IPS-20b (cell line): ENCODE measurements around the gene TBC1D14.

Source experiments
- H3K27ac ChIP-seq: one replicate; pipeline ENCODE4 v1.5.1; 2013; ENCODE audit warnings: low read length
- H3K27me3 ChIP-seq: 2 replicates; pipeline ENCODE4 v1.6.1; 2013; ENCODE audit warnings: mild to moderate bottlenecking, low read length, inconsistent platforms; ENCODE audit not compliant: insufficient read depth
- H3K36me3 ChIP-seq: 2 replicates; pipeline ENCODE4 v1.6.1; 2013; ENCODE audit warnings: low read depth, mild to moderate bottlenecking, inconsistent platforms, low read length, moderate library complexity; ENCODE audit not compliant: insufficient read depth
- H3K4me1 ChIP-seq: 2 replicates; pipeline ENCODE4 v1.6.1; 2013; ENCODE audit warnings: mild to moderate bottlenecking, control low read depth, inconsistent platforms, low read length, moderate library complexity; ENCODE audit not compliant: insufficient read depth
- H3K4me3 ChIP-seq: 2 replicates; pipeline ENCODE4 v1.5.1; 2013; ENCODE audit warnings: mild to moderate bottlenecking, low read length, inconsistent platforms
- H3K9ac ChIP-seq: 2 replicates; pipeline ENCODE4 v1.6.1; 2013; ENCODE audit warnings: low read depth, mild to moderate bottlenecking, inconsistent platforms, low read length, moderate library complexity
- H3K9me3 ChIP-seq: 2 replicates; pipeline ENCODE4 v1.6.1; 2013; ENCODE audit warnings: mild to moderate bottlenecking, low read depth, low read length, inconsistent platforms; ENCODE audit not compliant: insufficient read depth

The TBC1D14 gene

DNA sequence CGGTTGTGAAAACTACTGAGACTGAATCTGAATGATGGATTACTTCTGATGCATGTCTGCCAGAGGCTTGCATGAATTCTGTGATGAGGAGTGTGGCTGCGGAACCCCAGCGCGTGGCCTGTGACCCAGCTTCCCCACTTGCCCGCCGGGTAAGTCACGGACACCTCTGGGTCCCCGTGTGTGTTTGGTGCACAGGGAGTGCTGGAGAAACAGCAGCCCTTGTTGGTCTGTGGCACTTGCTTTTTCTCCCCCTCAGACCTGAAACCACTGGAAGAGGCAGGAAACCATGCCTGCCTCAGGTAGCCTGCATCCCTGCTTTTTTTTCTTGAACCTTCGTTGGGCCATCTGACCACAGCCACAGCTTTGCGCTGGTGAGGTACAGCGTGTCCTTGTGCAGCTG, 81.6 kb downstream of the TBC1D14 start:
- Histone ChIP-seq H3K27me3 (no peaks in the 10 kb centered on the region), H3K27ac (no peak overlapping the region), H3K9ac (no peak overlapping the region), H3K4me1 (peaks cover 6% of the 10 kb centered on the region; the same call in 1 of the 2 replicates), H3K36me3 (peaks cover 39% of the 10 kb centered on the region), H3K4me3 (no peak overlapping the region), H3K9me3 (no peaks in the 10 kb centered on the region)

DNA sequence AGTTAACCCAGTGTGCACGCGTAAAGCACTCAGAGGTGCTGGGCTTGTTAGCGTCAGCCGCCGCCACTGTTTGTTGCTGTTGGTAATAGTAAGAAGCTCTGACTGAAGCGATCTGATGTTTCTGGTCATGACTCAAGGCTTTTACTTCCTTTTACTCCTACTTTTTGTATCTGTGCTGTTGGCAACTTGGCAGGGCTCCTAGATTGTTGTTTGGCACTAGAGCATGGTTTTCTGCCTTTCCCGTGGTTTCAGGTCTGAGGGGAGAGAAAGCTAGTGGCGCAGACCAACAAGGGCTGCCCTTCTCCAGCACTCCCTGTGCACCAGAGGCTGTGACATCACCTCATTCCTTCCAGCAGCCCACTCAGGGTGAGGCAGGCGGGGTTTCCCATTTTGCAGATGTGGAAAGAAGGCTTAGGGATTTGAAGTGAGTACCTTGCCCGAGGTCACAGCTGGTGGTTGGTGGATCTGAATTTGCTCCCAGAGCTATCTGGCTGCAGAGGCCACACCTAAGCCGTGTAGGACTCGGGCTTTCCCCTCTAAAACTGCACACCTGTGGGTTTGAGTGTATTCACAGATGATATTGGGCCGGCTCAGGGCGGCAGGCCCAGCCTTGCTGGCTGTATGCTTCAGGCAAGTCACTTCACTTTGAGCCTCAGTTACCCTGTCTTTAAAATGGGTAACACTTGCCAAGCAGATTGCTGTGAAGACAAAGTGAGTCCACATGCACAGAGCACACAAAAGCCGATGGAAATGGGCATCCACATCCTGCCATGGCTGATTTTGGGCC, 82.3 kb downstream of the TBC1D14 start:
- Histone ChIP-seq H3K27ac (no peak overlapping the region), H3K4me3 (no peak overlapping the region), H3K36me3 (peaks cover 46% of the 10 kb centered on the region), H3K9me3 (no peaks in the 10 kb centered on the region), H3K27me3 (no peaks in the 10 kb centered on the region), H3K4me1 (peaks cover 6% of the 10 kb centered on the region; the same call in 1 of the 2 replicates), H3K9ac (no peak overlapping the region)

GRCh38 chr4:6992728-6993677, 83.4 kb downstream of the TBC1D14 start:
- peaks cover 3% of the 10 kb centered on the region; the same call in 1 of the 2 replicates for H3K4me1 ChIP-seq
- no peaks in the 10 kb centered on the region for H3K9me3 ChIP-seq
- H3K4me3 ChIP-seq, result no peak overlapping the region
- no peak overlapping the region for H3K9ac ChIP-seq
- peaks cover 52% of the 10 kb centered on the region for H3K36me3 ChIP-seq
- H3K27me3 ChIP-seq, result no peaks in the 10 kb centered on the region
- no peak overlapping the region for H3K27ac ChIP-seq

DNA sequence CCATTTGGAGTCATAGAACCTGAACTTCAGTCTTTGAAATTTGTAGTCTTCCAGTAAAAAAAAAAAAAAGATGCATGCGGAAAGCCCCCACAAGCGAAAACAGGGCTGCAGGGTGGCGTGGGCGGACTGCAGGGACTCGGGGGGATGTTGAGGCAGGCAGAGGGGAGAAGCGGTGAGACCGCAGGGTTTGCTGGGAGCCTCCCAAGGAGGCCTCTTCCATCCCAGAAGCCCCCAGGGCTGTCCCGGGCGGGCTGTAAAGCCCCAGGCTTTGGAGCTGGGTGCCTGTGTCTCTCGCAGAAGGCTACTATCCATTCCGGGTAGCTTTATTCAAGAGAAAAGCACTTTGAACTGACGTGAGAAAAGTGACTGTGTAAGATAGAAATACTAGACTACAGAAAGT, 86.9 kb downstream of the TBC1D14 start:
- Histone ChIP-seq H3K9ac (no peak overlapping the region), H3K4me3 (no peak overlapping the region), H3K27me3 (no peaks in the 10 kb centered on the region), H3K27ac (no peak overlapping the region), H3K36me3 (peaks cover 83% of the 10 kb centered on the region), H3K9me3 (no peaks in the 10 kb centered on the region), H3K4me1 (no peaks in the 10 kb centered on the region)

GRCh38 chr4:6999172-7000086, 89.8 kb downstream of the TBC1D14 start:
- peaks cover 91% of the 10 kb centered on the region for H3K36me3 ChIP-seq
- H3K27me3 ChIP-seq, result no peaks in the 10 kb centered on the region
- H3K4me3 ChIP-seq, result no peak overlapping the region
- no peak overlapping the region for H3K27ac ChIP-seq
- no peaks in the 10 kb centered on the region for H3K4me1 ChIP-seq
- no peak overlapping the region for H3K9ac ChIP-seq
- no peaks in the 10 kb centered on the region for H3K9me3 ChIP-seq

- H3K4me3 ChIP-seq, result no peak overlapping the region
- no peaks in the 10 kb centered on the region for H3K4me1 ChIP-seq
- H3K9me3 ChIP-seq, result no peaks in the 10 kb centered on the region
- no peaks in the 10 kb centered on the region for H3K27me3 ChIP-seq
- H3K27ac ChIP-seq, result no peak overlapping the region
- no peak overlapping the region for H3K9ac ChIP-seq
- peaks cover 90% of the 10 kb centered on the region for H3K36me3 ChIP-seq
Observed at GRCh38 chr4:7000421-7001176, 91.0 kb downstream of the TBC1D14 start.

DNA sequence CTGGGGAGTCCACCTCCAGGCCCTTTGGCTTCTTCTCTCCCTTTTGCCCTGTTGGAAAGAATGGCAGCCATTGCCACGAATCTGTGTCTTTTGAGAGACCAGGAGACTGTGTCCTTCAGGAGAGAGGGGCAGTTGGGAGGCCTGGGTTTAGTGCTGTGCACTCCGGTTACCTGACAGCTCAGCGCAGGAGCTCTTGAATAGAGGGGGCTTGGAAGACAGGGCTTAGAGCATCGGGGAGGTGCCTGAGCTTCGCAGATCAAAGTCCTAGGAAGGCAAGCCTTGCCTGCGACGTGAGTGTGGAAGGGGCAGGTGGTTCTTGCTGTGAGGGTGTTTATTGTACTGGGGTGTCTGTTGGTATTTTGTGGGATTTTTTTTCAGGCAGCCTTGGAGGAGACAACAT, 91.6 kb downstream of the TBC1D14 start:
- Histone ChIP-seq H3K9ac (no peak overlapping the region), H3K36me3 (peaks cover 93% of the 10 kb centered on the region), H3K4me3 (no peak overlapping the region), H3K27ac (no peak overlapping the region), H3K27me3 (no peaks in the 10 kb centered on the region), H3K4me1 (no peaks in the 10 kb centered on the region), H3K9me3 (no peaks in the 10 kb centered on the region)

DNA sequence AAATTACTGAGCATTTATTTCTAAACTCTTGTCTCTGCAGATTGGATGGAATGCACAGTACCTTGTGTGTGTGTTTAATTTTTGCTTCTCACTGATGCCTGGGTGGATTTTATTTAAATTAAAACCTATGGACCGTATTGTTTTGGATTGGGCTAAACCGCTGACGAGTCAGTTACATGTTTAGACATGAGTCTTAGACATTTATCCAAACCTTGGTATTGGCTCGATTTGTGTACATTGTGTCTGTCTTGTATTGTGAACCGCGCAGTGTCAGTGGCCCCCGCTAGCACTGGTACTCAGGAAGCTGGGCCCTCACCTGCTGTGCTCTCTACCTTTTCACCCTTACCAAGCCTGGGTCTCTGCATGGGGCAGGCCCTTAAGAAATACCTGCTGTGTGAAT, 92.7 kb downstream of the TBC1D14 start:
- H3K9ac ChIP-seq, result no peak overlapping the region
- H3K36me3 ChIP-seq, result peaks cover 91% of the 10 kb centered on the region
- peaks cover 10% of the 10 kb centered on the region; the same call in 1 of the 2 replicates for H3K4me1 ChIP-seq
- H3K27me3 ChIP-seq, result no peaks in the 10 kb centered on the region
- H3K4me3 ChIP-seq, result no peak overlapping the region
- no peaks in the 10 kb centered on the region for H3K9me3 ChIP-seq
- H3K27ac ChIP-seq, result no peak overlapping the region

DNA sequence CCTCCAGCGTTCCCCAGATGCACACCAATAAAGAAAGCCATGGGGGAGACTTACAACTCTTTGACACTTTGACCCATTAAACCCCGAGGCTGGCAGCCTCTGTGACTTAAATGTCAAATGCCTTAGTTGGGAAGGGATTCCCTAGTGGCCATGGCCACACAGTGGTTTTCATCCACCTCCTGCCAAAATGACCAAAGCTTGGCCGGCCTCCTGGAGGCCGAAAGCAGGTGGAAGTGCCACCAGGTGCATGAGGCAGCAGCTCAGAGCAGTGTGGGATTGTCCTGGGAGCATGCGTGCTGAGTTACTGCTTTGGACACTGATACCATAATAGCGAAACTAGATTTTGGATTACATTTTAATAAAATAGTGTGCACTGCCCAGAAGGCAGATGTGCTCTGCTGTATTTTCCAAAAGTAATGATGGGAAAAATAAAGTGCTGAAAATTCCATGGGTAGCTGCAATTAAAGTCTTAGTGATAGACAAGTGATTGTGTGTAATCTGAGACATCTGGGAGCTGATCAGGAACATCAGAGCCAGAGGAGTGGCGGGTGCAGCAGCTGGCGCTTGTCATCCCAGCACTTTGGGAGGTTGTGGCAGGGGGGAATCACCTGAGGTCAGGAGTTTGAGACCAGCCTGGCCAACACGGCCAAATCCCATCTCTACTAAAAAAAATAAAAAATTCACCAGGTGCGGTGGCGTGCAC, 93.7 kb downstream of the TBC1D14 start:
- peaks cover 87% of the 10 kb centered on the region for H3K36me3 ChIP-seq

GRCh38 chr4:7003879-7004240, 94.2 kb downstream of the TBC1D14 start:
- Histone ChIP-seq H3K9me3 (no peaks in the 10 kb centered on the region), H3K9ac (no peak overlapping the region), H3K4me1 (peaks cover 18% of the 10 kb centered on the region; the same call in 1 of the 2 replicates), H3K36me3 (peaks cover 86% of the 10 kb centered on the region), H3K4me3 (no peak overlapping the region), H3K27ac (no peak overlapping the region), H3K27me3 (no peaks in the 10 kb centered on the region)

More for the DNA sequence above, 93.7 kb downstream of the TBC1D14 start:
- Histone ChIP-seq H3K9me3 (no peaks in the 10 kb centered on the region), H3K27me3 (no peaks in the 10 kb centered on the region), H3K4me1 (peaks cover 16% of the 10 kb centered on the region; the same call in 1 of the 2 replicates), H3K9ac (no peak overlapping the region), H3K4me3 (no peak overlapping the region), H3K27ac (no peak overlapping the region)
